ENCODE results near the gene ATM. TPM values are rescaled to one million over a fixed set of nuclear protein-coding genes. Genes with fewer than 3 reads are reported as not detected.
"Not testable (repeated sequence)": the region's sequence is repeated elsewhere in the genome, so short reads cannot be mapped to it uniquely, and the experiment has no call there.

The ATM gene
- total RNA-seq, 5 donors from 2014 or later (not counting 1 experiment from before 2014, with no cell fraction given), result 376 to 547 (median 410) TPM

- Mint-ChIP-seq H3K27me3 (no peaks in the 10 kb centered on the region), H3K4me1 (no peaks in the 10 kb centered on the region), H3K4me3 (no peak overlapping the region), H3K27ac (no peak overlapping the region), H3K9me3 (no peaks in the 10 kb centered on the region), H3K36me3 (no peaks in the 10 kb centered on the region)
- POLR2A ChIA-PET, result no interaction called here
- no CpG with 5 or more reads among the region's 6 CpGs for WGBS (ENCODE audit: insufficient coverage)
- Histone ChIP-seq H3K9me3 (no peaks in the 10 kb centered on the region), H3K36me3 (ENCODE audit: control insufficient read depth in 2 of 2, extremely low read depth in 1 of 2, insufficient read depth in 1 of 2, low read length in 1 of 2) (no peaks in the 10 kb centered on the region), H3K27me3 (replicated peaks in 1 of 2; ENCODE audit: control insufficient read depth in 2 of 2, extremely low read depth in 1 of 2, insufficient read depth in 2 of 2, low read length in 1 of 2) (no peaks in the 10 kb centered on the region), H3K4me1 (ENCODE audit: control insufficient read depth in 1 of 2, extremely low read depth in 1 of 2, insufficient read depth in 2 of 2, low read length in 2 of 2) (no peaks in the 10 kb centered on the region), H3K27ac (ENCODE audit: low read length) (no peak overlapping the region), H3K4me3 (ENCODE audit: control insufficient read depth in 1 of 2, extremely low read depth in 1 of 2, low read length in 1 of 2) (no peak overlapping the region)
- DNase-seq (no peak), ATAC-seq (replicated peaks in 1 of 4) (no peak)
- CTCF ChIA-PET, result no interaction called here
Observed at GRCh38 chr11:108398439-108398838, 175.6 kb downstream of the ATM start.

- no peak overlapping the region for H3K27ac Mint-ChIP-seq
- no CpG with 5 or more reads among the region's 1 CpG for WGBS (ENCODE audit: insufficient coverage)
- Histone ChIP-seq H3K27me3 (replicated peaks in 1 of 2; ENCODE audit: control insufficient read depth in 2 of 2, extremely low read depth in 1 of 2, insufficient read depth in 2 of 2, low read length in 1 of 2) (no peaks in the 10 kb centered on the region), H3K36me3 (ENCODE audit: control insufficient read depth in 2 of 2, extremely low read depth in 1 of 2, insufficient read depth in 1 of 2, low read length in 1 of 2) (no peaks in the 10 kb centered on the region), H3K4me3 (ENCODE audit: control insufficient read depth in 1 of 2, extremely low read depth in 1 of 2, low read length in 1 of 2) (no peak overlapping the region), H3K9me3 (no peaks in the 10 kb centered on the region), H3K4me1 (ENCODE audit: control insufficient read depth in 1 of 2, extremely low read depth in 1 of 2, insufficient read depth in 2 of 2, low read length in 2 of 2) (no peaks in the 10 kb centered on the region), H3K27ac (ENCODE audit: low read length) (no peak overlapping the region)
- no peaks in the 10 kb centered on the region for H3K9me3 Mint-ChIP-seq
- POLR2A ChIA-PET, result interaction anchor here in 1 of 2 donors (0.7 kb wide), 1 partner anchor 304 kb away, joined by 4 read pairs; no protein-coding TSS in a partner anchor
- CTCF ChIA-PET, result interaction anchor here in 1 of 2 donors (0.6 kb wide), 1 partner anchor 270 kb away, joined by 6 read pairs; no protein-coding TSS in a partner anchor
- ATAC-seq (replicated peaks in 1 of 4) (no peak), DNase-seq (no peak)
- no peak overlapping the region for H3K4me3 Mint-ChIP-seq
- H3K36me3 Mint-ChIP-seq, result no peaks in the 10 kb centered on the region
- no peaks in the 10 kb centered on the region for H3K27me3 Mint-ChIP-seq
- H3K4me1 Mint-ChIP-seq, result no peaks in the 10 kb centered on the region
Observed at GRCh38 chr11:108402241-108402640, 179.4 kb downstream of the ATM start.

- Mint-ChIP-seq H3K27me3 (no peaks in the 10 kb centered on the region), H3K4me1 (no peaks in the 10 kb centered on the region), H3K27ac (no peak overlapping the region), H3K9me3 (no peaks in the 10 kb centered on the region), H3K4me3 (no peak overlapping the region), H3K36me3 (no peaks in the 10 kb centered on the region)
- ChIA-PET CTCF (no interaction called here), POLR2A (no interaction called here)
- ATAC-seq (replicated peaks in 1 of 4) (no peak), DNase-seq (no peak)
- no peaks in the 10 kb centered on the region for H3K27me3 ChIP-seq (replicated peaks in 1 of 2; ENCODE audit: control insufficient read depth in 2 of 2, extremely low read depth in 1 of 2, insufficient read depth in 2 of 2, low read length in 1 of 2)
- H3K27ac ChIP-seq (ENCODE audit: low read length), result no peak overlapping the region
- H3K9me3 ChIP-seq, result no peaks in the 10 kb centered on the region
- no peaks in the 10 kb centered on the region for H3K36me3 ChIP-seq (ENCODE audit: control insufficient read depth in 2 of 2, extremely low read depth in 1 of 2, insufficient read depth in 1 of 2, low read length in 1 of 2)
- WGBS (ENCODE audit: insufficient coverage), result no CpG with 5 or more reads among the region's 1 CpG
- H3K4me1 ChIP-seq (ENCODE audit: control insufficient read depth in 1 of 2, extremely low read depth in 1 of 2, insufficient read depth in 2 of 2, low read length in 2 of 2), result no peaks in the 10 kb centered on the region
- H3K4me3 ChIP-seq (ENCODE audit: control insufficient read depth in 1 of 2, extremely low read depth in 1 of 2, low read length in 1 of 2), result no peak overlapping the region
Observed at GRCh38 chr11:108403052-108403451, 180.2 kb downstream of the ATM start.

DNA sequence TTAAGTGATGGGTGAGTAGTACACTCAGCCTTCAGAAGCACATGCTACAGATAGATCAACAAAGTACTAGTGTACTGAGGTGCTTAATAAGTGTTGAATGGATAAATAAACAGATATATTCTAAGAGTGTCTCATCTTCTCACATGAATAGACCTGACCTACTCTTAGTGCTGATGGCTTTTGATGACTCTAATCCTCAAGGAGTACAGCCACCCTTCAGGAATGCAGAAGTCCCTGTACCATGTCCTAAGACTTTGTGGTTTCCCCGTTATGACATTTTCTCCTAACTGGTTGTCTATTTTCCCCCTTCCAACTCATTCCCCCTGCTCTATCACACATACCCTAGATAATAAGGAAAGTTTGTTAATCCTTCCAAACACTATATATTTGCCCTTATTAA is 182.8 kb downstream of the ATM start:
- H3K9me3 Mint-ChIP-seq, result no peaks in the 10 kb centered on the region
- WGBS (ENCODE audit: insufficient coverage), result no CpG with 5 or more reads among the region's 1 CpG
- ATAC-seq (replicated peaks in 1 of 4), result no peak

GRCh38 chr11:108414958-108415357 is 192.1 kb downstream of the ATM start:
- H3K9me3 Mint-ChIP-seq, result peaks cover 0 to 9% (median 6%) of the 10 kb centered on the region in 3 donors

More for the DNA sequence above, 182.8 kb downstream of the ATM start:
- no peaks in the 10 kb centered on the region for H3K36me3 ChIP-seq (ENCODE audit: control insufficient read depth in 2 of 2, extremely low read depth in 1 of 2, insufficient read depth in 1 of 2, low read length in 1 of 2)
- POLR2A ChIA-PET, result no interaction called here
- H3K27me3 Mint-ChIP-seq, result peaks cover 0 to 2% of the 10 kb centered on the region in 2 donors
- H3K4me3 Mint-ChIP-seq, result no peak overlapping the region
- H3K4me1 ChIP-seq (ENCODE audit: control insufficient read depth in 1 of 2, extremely low read depth in 1 of 2, insufficient read depth in 2 of 2, low read length in 2 of 2), result no peaks in the 10 kb centered on the region
- H3K36me3 Mint-ChIP-seq, result no peaks in the 10 kb centered on the region
- CTCF ChIA-PET, result no interaction called here
- no peaks in the 10 kb centered on the region for H3K9me3 ChIP-seq
- DNase-seq, result no peak
- H3K27ac ChIP-seq (ENCODE audit: low read length), result no peak overlapping the region
- H3K4me1 Mint-ChIP-seq, result no peaks in the 10 kb centered on the region
- no peaks in the 10 kb centered on the region for H3K27me3 ChIP-seq (replicated peaks in 1 of 2; ENCODE audit: control insufficient read depth in 2 of 2, extremely low read depth in 1 of 2, insufficient read depth in 2 of 2, low read length in 1 of 2)
- H3K4me3 ChIP-seq (ENCODE audit: control insufficient read depth in 1 of 2, extremely low read depth in 1 of 2, low read length in 1 of 2), result no peak overlapping the region
- no peak overlapping the region for H3K27ac Mint-ChIP-seq

DNA sequence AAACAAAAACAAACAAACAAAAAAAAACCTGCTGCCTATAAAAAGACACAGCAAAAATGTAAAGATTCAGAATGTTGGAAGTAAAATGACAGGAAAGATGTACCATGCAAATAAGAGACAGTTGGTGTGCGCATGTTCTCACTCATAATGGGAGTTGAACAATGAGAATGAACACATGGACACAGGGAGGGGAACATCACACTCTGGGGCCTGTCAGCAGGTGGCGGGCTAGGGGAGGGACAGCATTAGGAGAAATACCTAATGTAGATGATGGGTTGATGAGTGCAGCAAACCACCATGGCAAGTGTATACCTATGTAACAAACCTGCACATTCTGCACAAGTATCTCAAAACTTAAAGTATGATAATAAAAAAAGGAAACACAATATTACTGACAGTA is 194.7 kb downstream of the ATM start:
- H3K36me3 ChIP-seq (ENCODE audit: control insufficient read depth in 2 of 2, extremely low read depth in 1 of 2, insufficient read depth in 1 of 2, low read length in 1 of 2); H3K9me3 ChIP-seq; H3K27ac ChIP-seq (ENCODE audit: low read length); ATAC-seq (replicated peaks in 1 of 4); H3K4me1 Mint-ChIP-seq; H3K27me3 ChIP-seq (replicated peaks in 1 of 2; ENCODE audit: control insufficient read depth in 2 of 2, extremely low read depth in 1 of 2, insufficient read depth in 2 of 2, low read length in 1 of 2); H3K4me3 ChIP-seq (ENCODE audit: control insufficient read depth in 1 of 2, extremely low read depth in 1 of 2, low read length in 1 of 2); H3K4me3 Mint-ChIP-seq; H3K36me3 Mint-ChIP-seq; H3K4me1 ChIP-seq (ENCODE audit: control insufficient read depth in 1 of 2, extremely low read depth in 1 of 2, insufficient read depth in 2 of 2, low read length in 2 of 2); H3K27me3 Mint-ChIP-seq; H3K27ac Mint-ChIP-seq; POLR2A ChIA-PET: not testable (repeated sequence)
- 100% methylated on average over 1 of the region's 2 CpGs for WGBS (ENCODE audit: insufficient coverage)
- H3K9me3 Mint-ChIP-seq, result peaks cover 0 to 11% (median 6%) of the 10 kb centered on the region in 3 donors
- DNase-seq, result peak in 30 of 35 experiments; percentile 3 to 46 (median 26)
- CTCF ChIA-PET, result interaction anchor here in 1 of 2 donors (0.9 kb wide), 1 partner anchor 229 kb away, joined by 3 read pairs; no protein-coding TSS in a partner anchor

More at GRCh38 chr11:108414958-108415357, 192.1 kb downstream of the ATM start:
- H3K4me1 Mint-ChIP-seq, result no peaks in the 10 kb centered on the region
- DNase-seq, result no peak
- ChIA-PET POLR2A (no interaction called here), CTCF (no interaction called here)
- H3K4me3 Mint-ChIP-seq, result no peak overlapping the region
- H3K27ac Mint-ChIP-seq, result no peak overlapping the region
- Histone ChIP-seq H3K9me3 (peaks cover 4% of the 10 kb centered on the region), H3K27me3 (replicated peaks in 1 of 2; ENCODE audit: control insufficient read depth in 2 of 2, extremely low read depth in 1 of 2, insufficient read depth in 2 of 2, low read length in 1 of 2) (no peaks in the 10 kb centered on the region), H3K4me3 (ENCODE audit: control insufficient read depth in 1 of 2, extremely low read depth in 1 of 2, low read length in 1 of 2) (no peak overlapping the region), H3K27ac (ENCODE audit: low read length) (no peak overlapping the region), H3K36me3 (ENCODE audit: control insufficient read depth in 2 of 2, extremely low read depth in 1 of 2, insufficient read depth in 1 of 2, low read length in 1 of 2) (no peaks in the 10 kb centered on the region), H3K4me1 (ENCODE audit: control insufficient read depth in 1 of 2, extremely low read depth in 1 of 2, insufficient read depth in 2 of 2, low read length in 2 of 2) (no peaks in the 10 kb centered on the region)
- ATAC-seq (replicated peaks in 1 of 4), result no peak
- no peaks in the 10 kb centered on the region for H3K27me3 Mint-ChIP-seq
- peaks cover 5% of the 10 kb centered on the region for H3K36me3 Mint-ChIP-seq

Measured in T-cell (primary cell).